Progenitor cell of endocrine pancreas (in vitro differentiated cells): ENCODE data around the gene CRIP2. TPM values are rescaled to one million over a fixed set of nuclear protein-coding genes. Genes with fewer than 3 reads are reported as not detected.

Experiments
- DNase-seq: peaks from one replicate; pipeline ENCODE4 v3.0.0; 2021; ENCODE audit warnings: low spot score; ENCODE audit not compliant: unreplicated experiment
- H3K27ac Mint-ChIP-seq: 2 replicates; pipeline ENCODE4 v1.8.0; 2021; ENCODE audit warnings: mild to moderate bottlenecking, moderate library complexity, mixed read lengths
- H3K27me3 Mint-ChIP-seq: 2 replicates; pipeline ENCODE4 v1.8.0; 2021; ENCODE audit warnings: mixed read lengths
- H3K36me3 Mint-ChIP-seq: 2 replicates; pipeline ENCODE4 v1.8.0; 2022; ENCODE audit warnings: mixed read lengths; ENCODE audit not compliant: insufficient read depth
- H3K4me1 Mint-ChIP-seq: 2 replicates; pipeline ENCODE4 v1.8.0; 2021; ENCODE audit warnings: low read depth, mixed read lengths
- H3K4me3 Mint-ChIP-seq: 2 replicates; pipeline ENCODE4 v1.8.0; 2021; ENCODE audit warnings: low read depth, mild to moderate bottlenecking, moderate library complexity, mixed read lengths
- H3K9me3 Mint-ChIP-seq: 2 replicates; pipeline ENCODE4 v1.8.0; 2021; ENCODE audit warnings: low read depth, mixed read lengths
- CTCF ChIP-seq: fragments of 200-600 bp; sonication (generic); IDR thresholded peaks from one replicate; pipeline ENCODE4 v1.5.0; 2021; ENCODE audit warnings: antibody characterized with exemption, mild to moderate bottlenecking; ENCODE audit not compliant: unreplicated experiment
- total RNA-seq: library from RNA; stranded (reverse); gene quantifications from 2 replicates; pipeline ENCODE4 v1.2.1, GENCODE V29; 2021

The CRIP2 gene
- total RNA-seq, 1 donor from 2014 or later = 19.6 TPM

GRCh38 chr14:105456736-105457617 lies 17.6 kb upstream of the CRIP2 start:
- Mint-ChIP-seq H3K27ac (no peak overlapping the region), H3K4me1 (no peaks in the 10 kb centered on the region), H3K36me3 (peaks cover 17% of the 10 kb centered on the region), H3K9me3 (no peaks in the 10 kb centered on the region), H3K27me3 (no peaks in the 10 kb centered on the region), H3K4me3 (no peak overlapping the region)
- TF ChIP-seq CTCF = no peak
- no peak for DNase-seq

- DNase-seq = no peak
- Mint-ChIP-seq H3K36me3 (peaks cover 13% of the 10 kb centered on the region), H3K4me1 (no peaks in the 10 kb centered on the region), H3K27ac (no peak overlapping the region), H3K4me3 (no peak overlapping the region), H3K27me3 (no peaks in the 10 kb centered on the region), H3K9me3 (no peaks in the 10 kb centered on the region)
- TF ChIP-seq CTCF = no peak
Observed at GRCh38 chr14:105458010-105458409, 16.6 kb upstream of the CRIP2 start.

GRCh38 chr14:105458571-105458970 lies 16.1 kb upstream of the CRIP2 start:
- Mint-ChIP-seq H3K36me3 (peaks cover 10% of the 10 kb centered on the region), H3K27ac (no peak overlapping the region), H3K27me3 (no peaks in the 10 kb centered on the region), H3K4me1 (no peaks in the 10 kb centered on the region), H3K9me3 (no peaks in the 10 kb centered on the region), H3K4me3 (no peak overlapping the region)
- TF ChIP-seq CTCF = no peak
- no peak for DNase-seq

GRCh38 chr14:105460116-105460515 lies 14.5 kb upstream of the CRIP2 start:
- Mint-ChIP-seq H3K27me3 (no peaks in the 10 kb centered on the region), H3K36me3 (peaks cover 9% of the 10 kb centered on the region), H3K27ac (no peak overlapping the region), H3K4me3 (no peak overlapping the region), H3K4me1 (no peaks in the 10 kb centered on the region), H3K9me3 (no peaks in the 10 kb centered on the region)
- DNase-seq = no peak
- TF ChIP-seq CTCF = no peak

GRCh38 chr14:105460616-105461015 lies 14.0 kb upstream of the CRIP2 start:
- Mint-ChIP-seq H3K27ac (no peak overlapping the region), H3K27me3 (no peaks in the 10 kb centered on the region), H3K4me3 (no peak overlapping the region), H3K4me1 (no peaks in the 10 kb centered on the region), H3K9me3 (no peaks in the 10 kb centered on the region), H3K36me3 (peaks cover 6% of the 10 kb centered on the region)
- no peak for DNase-seq
- TF ChIP-seq CTCF = no peak
